Measurements from ENCODE around the gene DSTN. TPM values are rescaled to one million over a fixed set of nuclear protein-coding genes. Genes with fewer than 3 reads are reported as not detected.

The DSTN gene
- total and polyA plus RNA-seq, 2 donors (not counting 3 experiments of a cell fraction or from before 2014, with no cell fraction given), result 66.1 to 300 TPM

DNA sequence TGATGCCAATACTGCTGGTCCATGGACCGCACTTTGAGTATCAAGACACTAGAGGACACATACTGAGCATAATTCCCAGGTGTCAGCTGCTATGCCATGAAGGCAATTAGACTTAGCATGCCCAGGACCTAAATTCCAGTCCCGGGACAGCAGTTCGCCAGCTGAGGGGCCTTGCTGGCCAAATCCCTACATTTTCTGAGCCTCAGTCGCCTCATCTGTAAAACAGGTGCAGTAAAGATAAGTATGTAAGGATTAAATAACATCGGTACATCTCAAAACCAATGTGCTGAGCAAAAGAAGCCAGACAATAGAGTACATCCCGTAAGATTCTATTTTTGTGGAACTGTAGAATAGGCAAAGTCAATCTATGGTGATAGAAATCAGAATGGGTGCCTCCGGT is 39.7 kb upstream of the DSTN start:
- intact Hi-C loops (cut with micrococcal nuclease), result loop anchor here (2.0 to 10.0 kb wide), 3 partner anchors 153 to 465 kb away; partner anchors contain the start of gene RRBP1
- Histone ChIP-seq H3K9me3 (replicated peaks; ENCODE audit: control insufficient read depth, insufficient read depth, low read length) (no peaks in the 10 kb centered on the region), H3K4me3 (replicated peaks in 1 of 3; ENCODE audit: insufficient read depth in 1 of 3, low read depth in 1 of 3, low read length in 3 of 3) (peak overlapping the region in 1 of 3 experiments; percentile 47), H3K9ac (replicated peaks; ENCODE audit: extremely low read depth, insufficient read depth, low read length) (no peak overlapping the region), H3K36me3 (ENCODE audit: control insufficient read depth in 2 of 2, extremely low read depth in 1 of 2, insufficient read depth in 2 of 2, low read length in 2 of 2) (no peaks in the 10 kb centered on the region), H2AFZ (ENCODE audit: low read depth, low read length) (peak overlapping the region; percentile 78), H3K27me3 (ENCODE audit: control insufficient read depth in 2 of 2, insufficient read depth in 2 of 2, low read length in 2 of 2) (no peaks in the 10 kb centered on the region), H3K4me1 (ENCODE audit: control insufficient read depth, extremely low read depth, insufficient read depth, low read length) (peaks cover 15% of the 10 kb centered on the region), H3K4me2 (ENCODE audit: insufficient read depth, low read length) (peak overlapping the region; percentile 81), H4K20me1 (replicated peaks; ENCODE audit: control insufficient read depth, extremely low read depth, insufficient read depth, low read length) (no peaks in the 10 kb centered on the region), H3K27ac (ENCODE audit: insufficient read depth, low read depth, low read length) (no peak overlapping the region), H3K79me2 (ENCODE audit: control insufficient read depth, insufficient read depth, low read length) (no peaks in the 10 kb centered on the region), H3K9me1 (replicated peaks; ENCODE audit: control insufficient read depth, extremely low read depth, insufficient read depth, low read length) (no peaks in the 10 kb centered on the region)
- TSS peak; percentile 44 for BruUV-seq (replicated peaks)
- POLR2A ChIA-PET, result interaction anchor here (1.1 kb wide), 1 partner anchor 40 kb away, joined by 3 read pairs; the partner anchor contains the start of gene DSTN
- TF ChIP-seq POLR2A (IDR thresholded peaks at IDR 0.05; ENCODE audit: low read depth, low read length) (no peak), EZH2 (IDR thresholded peaks at IDR 0.05; ENCODE audit: borderline replicate concordance, low read depth, low read length, severe bottlenecking) (no peak), JUN (IDR thresholded peaks at IDR 0.05; ENCODE audit: borderline replicate concordance, insufficient read depth, insufficient read length, low read depth) (no peak), MYC (IDR thresholded peaks at IDR 0.05; ENCODE audit: low read depth, low read length) (no peak), FOS (IDR thresholded peaks at IDR 0.05; ENCODE audit: borderline replicate concordance, insufficient read depth, low read length) (no peak), GATA2 (IDR thresholded peaks at IDR 0.05; ENCODE audit: insufficient read depth, insufficient read length, low read depth, low read length) (no peak), POLR2AphosphoS5 (IDR thresholded peaks at IDR 0.05; ENCODE audit: insufficient read depth, low read depth, low read length) (no peak)
- TF ChIP-seq, protein P1, sequence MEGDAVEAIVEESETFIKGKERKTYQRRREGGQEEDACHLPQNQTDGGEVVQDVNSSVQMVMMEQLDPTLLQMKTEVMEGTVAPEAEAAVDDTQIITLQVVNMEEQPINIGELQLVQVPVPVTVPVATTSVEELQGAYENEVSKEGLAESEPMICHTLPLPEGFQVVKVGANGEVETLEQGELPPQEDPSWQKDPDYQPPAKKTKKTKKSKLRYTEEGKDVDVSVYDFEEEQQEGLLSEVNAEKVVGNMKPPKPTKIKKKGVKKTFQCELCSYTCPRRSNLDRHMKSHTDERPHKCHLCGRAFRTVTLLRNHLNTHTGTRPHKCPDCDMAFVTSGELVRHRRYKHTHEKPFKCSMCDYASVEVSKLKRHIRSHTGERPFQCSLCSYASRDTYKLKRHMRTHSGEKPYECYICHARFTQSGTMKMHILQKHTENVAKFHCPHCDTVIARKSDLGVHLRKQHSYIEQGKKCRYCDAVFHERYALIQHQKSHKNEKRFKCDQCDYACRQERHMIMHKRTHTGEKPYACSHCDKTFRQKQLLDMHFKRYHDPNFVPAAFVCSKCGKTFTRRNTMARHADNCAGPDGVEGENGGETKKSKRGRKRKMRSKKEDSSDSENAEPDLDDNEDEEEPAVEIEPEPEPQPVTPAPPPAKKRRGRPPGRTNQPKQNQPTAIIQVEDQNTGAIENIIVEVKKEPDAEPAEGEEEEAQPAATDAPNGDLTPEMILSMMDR (IDR thresholded peaks at IDR 0.05; ENCODE audit: extremely low read depth in 1 of 2, insufficient read depth in 1 of 2, low read depth in 1 of 2, low read length in 2 of 2), result no peak
- TF ChIP-seq, protein P2, sequence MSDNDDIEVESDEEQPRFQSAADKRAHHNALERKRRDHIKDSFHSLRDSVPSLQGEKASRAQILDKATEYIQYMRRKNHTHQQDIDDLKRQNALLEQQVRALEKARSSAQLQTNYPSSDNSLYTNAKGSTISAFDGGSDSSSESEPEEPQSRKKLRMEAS (IDR thresholded peaks at IDR 0.05; ENCODE audit: insufficient read depth, insufficient read length), result no peak
- FAIRE-seq (no peak), DNase-seq (ENCODE audit: low read depth, low spot score) (no peak)
- dilution Hi-C loops (cut with MboI; ENCODE audit: extremely low pct_ligation_motif_present, low sequenced_read_pairs), result no loop called here
- CTCF ChIA-PET, result interaction anchor here (1.2 to 3.6 kb wide), 7 partner anchors 9 to 86 kb away, joined by 3 to 44 read pairs (median 6); partner anchors contain the start of gene DSTN

Measured in endothelial cell of umbilical vein (primary cell).